Right forelimb (tissue), 1 donor: Measurements from ENCODE around the gene HNMT.
"Not testable (repeated sequence)": the region's sequence is repeated elsewhere in the genome, so short reads cannot be mapped to it uniquely, and the experiment has no call there.

Experiments
- DNase-seq: peaks from one replicate; pipeline ENCODE4 v3.0.0-alpha.2; 2018

Gene HNMT

DNA sequence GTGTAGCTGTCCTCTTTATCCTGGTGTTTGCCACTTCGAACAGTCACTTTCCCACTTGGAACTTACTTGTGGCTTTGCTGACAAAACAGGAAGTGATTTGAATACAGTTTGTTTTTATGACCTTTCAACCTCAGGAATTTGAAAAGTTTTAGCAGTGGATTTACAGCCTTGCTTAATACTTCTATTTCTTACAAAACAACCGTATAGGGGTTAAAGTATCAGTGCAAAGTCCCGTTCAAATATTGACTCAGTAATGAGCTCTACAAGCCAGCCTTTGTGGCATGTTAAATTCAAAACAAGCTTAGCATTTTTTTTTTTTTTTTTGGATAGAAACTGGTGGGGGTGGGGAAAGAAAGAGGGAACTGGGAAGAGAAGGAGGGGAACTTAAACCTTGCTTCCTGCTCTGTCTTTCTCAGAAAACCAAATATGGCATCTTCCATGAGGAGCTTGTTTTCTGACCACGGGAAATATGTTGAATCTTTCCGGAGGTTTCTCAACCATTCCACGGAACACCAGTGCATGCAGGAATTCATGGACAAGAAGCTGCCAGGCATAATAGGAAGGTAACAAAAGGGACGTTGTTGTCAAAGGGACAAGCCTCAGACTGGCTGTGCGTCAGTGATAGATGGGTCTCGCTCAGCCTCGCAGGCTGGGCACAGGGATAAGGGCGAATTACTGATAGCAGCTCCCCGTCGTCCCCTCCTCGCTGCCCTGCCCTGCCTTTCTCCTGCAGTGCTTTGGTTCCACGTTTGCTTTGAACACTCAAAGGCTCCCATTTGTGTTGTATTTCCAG, at the start of gene HNMT:
HNMT (plus strand) TSS at position 408 of the 793 bp plus-strand sequence; CDS start at position 427, 19 bp downstream.
- peak; percentile 62 for DNase-seq

DNA sequence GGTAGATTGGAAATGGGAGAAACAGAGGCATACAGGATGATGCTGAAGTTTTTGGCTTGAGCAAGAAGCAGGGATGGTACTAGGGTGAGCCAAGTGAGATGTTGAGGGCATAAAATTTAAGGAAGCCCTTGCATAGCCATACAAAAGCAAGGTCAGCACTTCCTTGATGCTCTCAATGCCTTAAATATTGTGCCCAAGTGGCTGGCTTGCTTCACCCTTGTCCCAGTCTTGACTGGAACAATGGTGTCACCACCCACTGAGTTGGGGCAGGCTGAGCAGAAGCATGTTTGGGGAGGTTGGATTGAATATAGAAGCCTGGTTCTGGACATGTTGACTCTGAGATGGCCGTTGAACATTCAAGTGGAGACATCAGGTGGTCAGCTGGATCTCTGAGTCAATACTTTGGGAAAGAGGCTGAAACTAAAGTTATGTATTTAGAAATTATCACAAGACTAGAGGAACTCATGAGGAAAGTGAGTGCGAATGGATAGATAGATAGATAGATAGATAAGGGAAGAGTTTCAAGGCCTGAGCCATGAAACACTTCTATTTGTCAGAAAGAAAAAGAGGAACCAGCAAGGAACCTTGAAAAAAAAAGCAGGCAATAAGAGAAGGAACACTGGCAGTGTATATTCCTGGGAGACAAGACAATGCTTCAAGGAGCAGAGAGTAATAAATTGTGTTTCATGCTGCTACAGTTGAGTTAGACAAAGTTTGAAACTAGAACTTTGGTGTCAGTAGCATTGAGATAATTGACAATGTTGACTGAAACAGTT, 43.0 kb upstream of the HNMT start:
- DNase-seq = no peak

DNA sequence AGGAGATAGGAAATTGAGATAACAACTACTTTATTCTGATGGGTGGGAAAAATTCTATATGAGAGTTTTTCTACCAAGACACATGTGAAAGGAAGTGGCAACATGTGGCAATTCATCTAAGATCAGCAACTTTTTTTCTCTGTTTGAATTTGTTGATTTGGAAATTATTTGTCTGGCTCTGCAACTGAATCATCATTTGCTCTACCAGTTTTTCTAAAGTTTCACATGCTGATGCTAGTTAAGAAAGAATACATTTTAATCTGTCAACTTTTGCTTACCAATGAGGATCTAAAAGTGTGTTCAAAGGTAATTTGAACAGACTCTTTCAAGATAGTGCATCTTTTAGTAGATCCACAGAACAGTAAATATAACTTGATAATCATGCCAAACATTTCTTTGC, 42.1 kb upstream of the HNMT start:
- not testable (repeated sequence) for DNase-seq

DNA sequence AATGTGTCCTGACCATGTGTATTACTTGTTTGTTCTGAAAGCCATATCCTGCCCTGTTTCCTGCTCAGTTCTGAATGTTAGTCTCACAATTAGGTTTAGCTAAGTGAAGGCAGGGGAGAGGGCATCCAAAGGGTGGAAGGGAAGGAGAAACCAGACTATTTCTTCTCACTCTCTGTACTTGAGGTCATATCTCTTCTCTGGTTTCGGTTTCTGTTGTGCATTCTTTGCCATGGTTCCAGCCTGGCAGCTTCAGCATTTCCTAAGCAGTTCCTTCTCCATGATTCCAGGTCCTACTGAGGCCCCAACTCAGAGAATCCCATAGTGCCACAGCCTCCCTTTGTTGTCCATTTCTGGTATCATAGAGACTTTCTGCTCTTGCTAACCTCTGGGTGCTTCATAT, 40.3 kb upstream of the HNMT start:
- no peak for DNase-seq

DNA sequence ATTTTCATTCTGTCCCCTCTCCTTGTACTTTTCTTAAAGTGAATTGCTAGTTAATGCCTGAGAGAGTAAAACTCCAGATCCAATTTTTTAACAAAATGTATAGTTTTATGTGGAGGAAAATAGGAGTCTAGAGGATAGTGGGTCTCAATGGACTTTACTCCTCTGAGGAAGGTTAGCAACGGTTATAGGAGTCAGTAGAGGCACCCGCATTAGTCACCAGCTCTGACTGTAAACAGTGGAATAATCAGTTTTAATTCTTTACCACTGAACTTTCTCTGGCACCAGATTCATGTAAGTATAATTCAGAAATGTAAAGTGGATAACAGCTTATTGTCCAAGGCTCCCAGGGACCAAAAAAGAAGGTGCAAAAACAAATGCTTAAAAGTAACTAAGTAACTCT, 38.7 kb upstream of the HNMT start:
- DNase-seq = no peak

DNA sequence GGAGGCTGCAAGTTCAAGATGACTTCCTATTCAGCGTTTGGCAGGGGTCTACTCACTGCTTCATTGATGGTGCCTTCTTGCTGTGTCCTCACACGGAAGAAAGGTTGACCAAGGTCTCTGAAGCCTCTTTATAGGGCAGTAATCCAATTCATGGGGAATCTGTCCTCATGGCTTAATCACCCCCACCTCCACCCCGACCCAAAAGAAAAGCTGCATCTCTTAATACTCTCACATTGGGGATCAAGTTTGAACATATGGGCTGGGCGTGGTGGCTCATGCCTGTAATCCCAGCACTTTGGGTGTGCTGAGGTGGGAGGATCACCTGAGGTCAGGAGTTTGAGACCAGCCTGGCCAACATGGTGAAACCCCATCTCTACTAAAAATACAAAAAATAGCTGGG, 36.4 kb upstream of the HNMT start:
- DNase-seq = no peak

DNA sequence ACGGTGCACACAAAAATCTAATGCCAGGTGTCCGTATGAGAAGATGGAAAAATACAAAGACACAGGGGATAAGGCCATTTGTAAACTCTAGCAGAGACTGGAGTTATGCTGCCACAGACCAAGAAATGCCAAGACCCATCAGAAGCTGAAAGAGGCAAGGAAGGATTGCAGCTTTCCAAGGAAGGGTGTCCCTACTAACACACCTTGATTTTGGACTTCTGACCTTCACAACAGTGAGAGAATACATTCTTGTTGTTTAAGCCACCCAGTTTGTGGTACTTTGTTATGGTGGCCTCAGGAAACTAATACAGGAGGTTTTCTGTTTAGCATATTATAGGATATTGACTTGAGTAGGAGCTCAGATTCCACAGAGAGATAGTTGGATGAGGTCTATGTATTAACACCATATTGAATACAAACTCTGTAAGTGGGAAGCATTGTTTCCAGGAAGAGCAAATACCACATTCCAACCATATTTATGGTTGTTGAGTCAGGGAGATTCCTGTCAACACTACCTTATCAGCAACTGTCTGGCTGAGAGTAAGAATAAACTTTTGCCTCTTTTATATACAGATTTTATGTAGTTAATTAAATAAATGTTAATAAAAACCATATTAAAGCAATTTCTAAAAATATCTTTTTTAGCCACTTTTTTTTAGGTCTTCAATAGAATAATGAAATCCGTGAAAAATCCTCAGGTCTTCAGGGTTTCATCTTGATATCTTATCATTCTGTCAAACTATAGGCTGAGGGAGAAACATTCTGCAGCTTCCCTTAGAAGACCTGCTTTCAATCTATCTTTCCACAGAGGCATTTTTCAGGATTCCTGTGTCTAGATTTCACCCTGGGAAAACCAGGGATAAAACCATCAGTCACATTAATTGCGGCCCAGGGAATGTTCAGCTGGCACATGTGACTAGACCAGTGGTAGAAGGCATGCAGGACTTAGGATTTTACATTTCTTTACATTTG, 35.4 kb upstream of the HNMT start:
- DNase-seq = no peak

DNA sequence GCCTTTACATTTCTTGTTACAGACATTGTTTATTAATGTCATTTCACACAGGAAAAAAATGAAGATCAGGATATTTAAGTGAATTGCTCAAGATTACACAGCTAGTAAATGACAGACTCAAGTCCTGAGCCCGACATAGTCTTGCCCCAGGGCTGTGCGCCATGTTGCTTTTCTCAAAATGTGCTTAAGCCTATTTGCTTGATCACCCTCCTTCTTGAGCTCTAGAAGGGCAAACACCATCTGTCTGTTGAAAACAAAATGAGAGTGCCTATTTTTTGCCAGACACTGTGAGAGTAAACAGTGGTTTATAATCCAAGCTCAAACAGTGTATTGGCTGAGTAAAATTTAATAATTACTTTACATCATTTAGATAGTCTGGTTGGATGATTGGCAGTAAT, 34.8 kb upstream of the HNMT start:
- no peak for DNase-seq

DNA sequence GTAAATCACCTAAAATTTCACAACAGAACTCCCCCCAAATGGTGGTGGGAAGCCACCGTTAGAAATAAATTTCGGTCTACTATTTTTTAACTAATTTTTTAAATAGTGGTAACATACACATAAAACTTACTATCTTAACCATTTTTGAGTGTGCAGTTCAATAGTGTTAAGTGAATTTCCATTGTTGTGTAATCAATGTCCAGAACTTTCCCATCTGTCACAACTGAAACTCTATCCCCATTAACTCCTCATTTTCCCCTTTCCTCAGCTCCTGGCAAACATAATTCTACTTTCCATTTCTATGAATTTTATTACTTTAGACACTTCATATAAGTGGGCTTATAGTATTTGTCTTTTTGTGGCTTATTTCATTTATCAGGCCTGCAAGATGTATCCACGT, 34.1 kb upstream of the HNMT start:
- no peak for DNase-seq

DNA sequence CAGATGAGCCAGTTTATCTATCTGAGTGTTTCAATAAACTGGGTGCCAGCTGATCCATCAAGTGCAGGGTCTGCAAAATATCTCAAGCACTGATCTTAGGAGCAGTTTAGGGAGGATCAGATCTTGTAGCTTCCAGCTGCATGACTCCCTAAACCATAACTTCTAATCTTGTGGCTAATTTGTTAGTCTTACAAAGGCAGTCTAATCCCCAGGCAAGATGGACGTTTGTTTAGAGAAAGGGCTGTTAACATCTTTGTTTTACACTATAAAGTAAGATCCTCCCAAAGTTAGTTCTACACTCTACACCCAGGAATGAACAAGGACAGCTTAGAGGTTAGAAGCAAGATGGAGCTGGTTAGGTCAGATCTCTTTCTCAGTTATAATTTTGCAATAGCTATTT, 28.7 kb upstream of the HNMT start:
- no peak for DNase-seq

DNA sequence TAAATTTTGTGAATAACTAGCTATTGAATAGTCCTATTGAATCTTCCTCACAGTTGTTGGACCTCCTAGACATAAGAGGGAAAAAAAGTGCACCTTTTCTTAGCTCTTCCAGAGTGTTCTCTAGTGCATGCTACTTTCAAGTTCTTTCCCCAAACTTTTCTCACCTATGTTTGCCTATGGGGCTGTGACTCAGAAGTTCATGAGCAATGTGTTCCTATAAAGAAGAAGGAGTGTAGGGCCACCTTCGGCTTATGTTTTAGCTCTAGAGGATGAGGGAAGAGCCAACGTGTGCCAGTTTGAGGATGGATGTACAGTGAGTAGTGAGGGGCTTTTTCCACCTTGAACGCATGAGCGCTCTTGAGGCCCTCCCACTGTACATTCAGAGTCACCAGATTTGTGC, 27.0 kb upstream of the HNMT start:
- DNase-seq = no peak

DNA sequence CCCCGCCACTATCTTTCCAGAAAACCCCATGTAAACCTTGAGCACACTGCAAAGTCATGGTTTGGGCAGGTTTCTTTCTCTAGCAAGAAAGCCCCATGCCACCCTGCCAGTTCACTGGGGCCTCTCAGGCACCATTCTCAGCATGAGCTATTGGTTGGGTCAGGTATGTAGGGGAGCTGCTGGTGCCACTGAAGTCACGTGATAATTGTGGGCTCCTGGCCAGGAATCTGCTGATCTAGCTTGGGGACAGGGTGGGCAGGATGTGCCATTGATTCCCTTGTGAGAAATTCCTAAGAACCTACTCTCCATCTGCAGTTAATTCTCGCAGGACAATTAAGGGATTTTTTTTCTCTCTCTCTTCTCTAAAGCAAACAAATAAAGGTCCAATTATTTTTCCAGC, 26.5 kb upstream of the HNMT start:
- DNase-seq = no peak

DNA sequence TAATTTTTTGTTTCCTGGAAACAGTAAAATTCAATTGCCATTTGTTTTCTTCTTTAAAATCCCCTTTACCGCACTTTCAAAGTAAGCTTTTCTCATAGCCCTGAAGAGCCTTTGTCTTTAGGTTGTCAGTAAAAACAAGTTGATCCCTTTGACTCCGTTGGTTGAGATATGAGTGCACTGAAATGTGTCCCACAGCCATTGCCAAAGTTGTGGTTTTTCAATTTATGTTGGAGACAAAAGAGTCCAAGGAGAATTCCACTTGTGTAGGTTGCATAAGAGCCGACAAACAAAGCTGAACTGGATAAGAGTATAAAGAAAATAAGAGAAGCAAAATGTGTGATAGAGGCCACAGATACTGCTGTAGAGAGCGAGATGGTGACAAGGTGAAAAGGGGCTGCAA, 26.1 kb upstream of the HNMT start:
- DNase-seq = no peak

DNA sequence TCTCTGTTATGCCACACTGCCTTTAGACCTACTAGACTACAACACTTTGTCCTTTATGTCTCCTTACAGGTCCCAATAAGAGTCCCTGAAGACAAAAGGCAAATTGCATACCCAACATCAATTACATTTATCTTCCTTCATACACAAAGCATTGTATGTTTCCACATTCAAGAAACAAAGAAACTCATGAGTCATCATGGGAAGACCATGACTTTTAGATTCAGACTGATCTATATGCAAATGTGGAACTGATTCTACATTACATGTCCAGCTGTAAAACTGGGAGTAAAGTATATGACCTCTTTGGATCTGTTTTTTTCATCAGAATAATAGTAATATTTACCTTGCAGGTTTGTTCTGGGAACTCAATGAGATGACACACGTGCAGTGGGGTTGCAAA, 25.2 kb upstream of the HNMT start:
- DNase-seq = no peak

DNA sequence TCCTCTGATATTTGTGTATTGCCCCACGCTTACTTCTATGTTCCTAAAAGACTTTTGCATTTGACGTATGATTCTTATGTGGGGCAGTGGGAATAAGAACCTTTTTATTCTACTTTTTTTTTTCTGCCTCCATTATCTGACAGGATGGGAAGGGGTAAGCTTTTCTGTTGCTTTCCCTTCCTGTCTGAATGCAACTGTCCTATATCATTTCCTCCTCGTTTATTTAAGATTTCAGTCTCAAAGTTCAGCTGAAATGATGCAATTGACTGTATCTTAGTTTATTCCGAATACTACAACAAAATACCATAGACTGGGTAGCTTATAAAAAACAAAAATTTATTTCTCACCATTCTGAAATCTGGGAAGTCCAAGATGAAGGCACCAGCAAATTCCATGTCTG, 24.1 kb upstream of the HNMT start:
- no peak for DNase-seq

DNA sequence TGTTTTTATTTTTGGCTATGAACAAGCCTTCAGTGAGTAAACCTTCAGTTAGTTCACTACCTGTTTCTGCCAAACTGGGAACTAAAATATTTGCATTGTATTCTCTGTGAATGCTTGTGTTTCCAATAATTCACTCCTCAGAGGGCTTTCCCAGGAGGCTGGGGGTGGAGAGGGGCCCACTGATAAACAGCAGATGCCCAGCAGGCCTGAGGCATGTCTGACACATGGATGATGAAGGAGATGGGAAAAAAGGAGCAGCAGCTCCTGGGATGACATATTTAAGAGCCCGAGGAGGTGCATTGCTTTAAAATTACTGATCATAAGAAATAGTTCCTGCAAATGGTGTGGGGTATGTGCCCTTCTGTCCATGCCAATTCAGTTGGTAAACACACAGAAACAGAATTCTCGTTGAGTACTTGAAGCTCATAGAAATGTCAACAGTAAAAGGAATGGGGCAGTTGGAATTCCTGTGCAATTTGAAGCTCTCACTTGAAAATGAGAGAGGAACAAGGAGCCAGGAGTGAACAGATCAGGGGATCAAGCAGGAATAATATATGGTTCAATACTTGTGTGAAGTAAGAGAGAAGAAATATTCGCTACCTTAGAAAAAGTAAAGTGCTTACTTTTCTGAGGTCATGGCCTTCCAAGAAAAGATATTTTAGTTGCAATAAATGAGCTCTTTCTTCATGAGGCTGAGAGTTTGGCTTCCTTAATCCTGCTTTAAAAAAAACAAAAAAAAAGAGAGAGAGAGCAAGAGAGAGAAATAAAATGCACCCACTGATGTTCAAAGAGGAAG, 22.0 kb upstream of the HNMT start:
- DNase-seq = no peak

DNA sequence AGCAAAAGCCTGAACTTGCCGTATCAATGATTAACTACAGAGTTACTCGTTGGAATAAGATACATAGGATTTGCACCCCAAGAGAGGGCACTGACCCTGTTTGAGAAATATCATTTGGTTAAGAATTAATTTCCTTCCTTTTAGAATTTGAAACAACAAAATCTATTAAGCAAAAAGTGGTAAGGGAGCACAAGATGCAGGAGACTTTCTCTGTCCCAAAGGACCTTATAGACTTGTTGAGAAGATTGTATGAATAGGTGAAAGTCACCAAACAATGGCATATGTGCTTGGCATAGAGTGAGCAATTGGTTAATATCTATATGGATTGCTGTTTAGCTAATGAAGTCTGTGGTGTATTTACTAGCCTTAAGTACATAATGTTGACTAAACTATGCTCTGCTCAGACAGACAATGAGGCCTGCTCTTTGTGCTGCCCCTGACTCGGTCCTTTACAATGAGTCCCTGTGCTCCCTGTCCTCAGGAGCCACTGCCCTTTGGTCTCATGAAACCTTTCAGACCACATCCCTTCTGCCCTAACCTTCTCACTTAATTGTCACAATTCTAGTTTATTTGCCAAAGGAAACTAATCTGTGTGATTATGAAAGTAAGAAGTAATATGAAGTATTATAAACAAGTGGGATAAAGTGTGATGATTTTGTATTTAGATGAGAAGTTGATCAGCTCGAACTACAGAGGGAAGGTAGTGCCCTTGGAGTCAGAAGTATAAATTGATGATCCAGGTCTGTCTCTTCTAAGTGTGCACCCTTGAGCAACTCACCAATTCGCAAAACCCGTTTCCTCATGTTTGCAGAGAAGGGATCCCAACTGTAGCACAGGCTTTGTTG, 21.2 kb upstream of the HNMT start:
- DNase-seq = no peak

DNA sequence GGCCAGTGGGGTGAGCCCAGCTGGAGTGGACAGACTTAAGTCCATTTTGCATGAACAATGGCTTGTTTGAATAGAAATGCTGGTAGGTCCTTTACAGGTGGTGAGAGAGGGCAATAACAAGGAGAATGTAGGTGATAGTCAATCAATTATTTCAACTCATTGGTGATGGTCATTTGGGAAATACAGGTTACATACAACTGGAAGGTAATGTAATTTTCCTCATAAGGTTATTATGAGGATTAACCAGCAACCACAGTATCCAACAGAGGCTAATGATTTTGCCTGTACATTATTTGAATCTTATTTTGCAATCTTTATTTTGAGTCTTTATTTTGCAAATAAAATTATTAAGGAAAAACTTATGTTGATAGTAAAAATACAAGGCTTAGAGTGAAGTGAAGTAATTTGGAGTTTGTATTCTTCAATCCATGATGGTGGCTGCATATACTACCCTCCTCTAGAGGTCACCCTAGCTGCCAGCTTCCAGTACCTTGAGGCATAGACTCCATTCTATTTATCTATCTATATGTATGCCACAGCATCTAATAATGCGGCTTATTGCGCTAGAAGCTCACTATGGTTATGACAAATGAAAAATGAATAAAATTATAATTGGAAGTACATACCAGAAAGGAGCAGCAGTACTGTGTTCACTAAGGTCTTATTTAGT, 20.5 kb upstream of the HNMT start:
- no peak for DNase-seq

DNA sequence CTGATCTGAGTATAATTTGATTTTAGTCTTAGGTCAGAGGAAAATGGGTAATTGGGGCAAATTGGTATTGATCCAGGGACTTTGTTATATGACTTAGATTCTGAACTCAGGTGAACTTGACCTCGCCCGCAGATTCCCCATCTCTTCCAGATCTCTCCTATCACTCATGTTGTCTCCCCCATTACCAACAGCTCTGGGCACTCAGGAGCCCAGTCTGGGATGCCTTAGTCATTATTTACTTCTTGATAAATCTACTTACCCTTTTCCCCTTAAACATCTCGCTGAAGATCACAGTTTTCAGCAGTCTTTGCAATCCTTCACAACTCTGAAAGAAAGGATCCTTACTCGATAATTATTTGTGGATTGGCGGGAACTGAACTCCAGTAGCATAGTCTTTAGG, 19.6 kb upstream of the HNMT start:
- DNase-seq = no peak

DNA sequence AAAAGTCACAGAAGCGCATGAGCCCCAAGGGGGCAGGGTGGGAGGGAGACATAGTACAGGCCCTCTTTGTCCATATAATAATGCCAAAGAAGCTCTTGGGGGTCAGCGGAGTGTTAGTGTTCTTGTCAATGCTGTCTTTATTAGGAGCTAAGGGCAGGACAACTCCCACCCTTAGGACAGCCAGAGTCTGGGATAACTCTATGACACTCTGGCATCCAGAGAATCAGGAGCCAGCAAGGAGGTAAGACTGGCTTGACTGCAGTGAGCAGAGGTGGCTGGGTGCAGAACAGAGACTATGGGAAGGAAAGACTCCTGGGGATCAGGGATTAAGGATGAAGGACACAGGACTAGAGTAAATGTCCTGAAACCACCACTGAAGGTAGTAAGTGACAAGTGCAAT, 19.0 kb upstream of the HNMT start:
- DNase-seq = no peak

DNA sequence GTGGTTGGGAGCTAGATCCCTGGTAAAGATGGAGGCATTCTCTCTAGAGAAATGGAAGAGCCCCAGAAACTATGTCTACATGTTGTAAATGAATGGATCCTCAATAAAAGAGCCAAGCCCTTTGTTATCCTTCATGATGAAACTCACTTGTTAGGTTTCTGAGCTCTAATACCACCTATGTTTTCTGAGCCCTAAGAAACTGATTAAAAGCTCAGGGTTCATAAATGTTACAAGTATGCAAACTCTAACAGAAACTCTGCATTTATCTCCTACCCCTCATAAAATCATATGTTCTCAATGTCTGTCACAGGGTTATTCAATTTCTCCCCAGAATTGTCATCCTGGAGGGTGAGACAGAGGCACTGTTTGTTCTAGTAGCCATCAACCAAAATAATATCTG, 18.0 kb upstream of the HNMT start:
- DNase-seq = no peak
